NCI-H748 treated with DMSO at 0.1 percent for 48 hours (cell line): ENCODE results near the gene STK38L.

Experiments
- DNase-seq: peaks from one replicate; lab custom pipeline; 2025; lab: John Stamatoyannopoulos, UW

Gene STK38L

GRCh38 chr12:27345376-27345775, 101.3 kb downstream of the STK38L start:
- DNase-seq, result no peak

- no peak for DNase-seq
Observed at GRCh38 chr12:27347779-27348178, 103.7 kb downstream of the STK38L start.

- no peak for DNase-seq
Observed at GRCh38 chr12:27351476-27351875, 107.4 kb downstream of the STK38L start.

- DNase-seq, result no peak
Observed at GRCh38 chr12:27355486-27355885, 111.4 kb downstream of the STK38L start.

- DNase-seq, result no peak
Observed at GRCh38 chr12:27355979-27356378, 111.9 kb downstream of the STK38L start.

GRCh38 chr12:27359578-27360340, 115.7 kb downstream of the STK38L start:
- DNase-seq, result no peak

GRCh38 chr12:27361372-27361771, 117.3 kb downstream of the STK38L start:
- DNase-seq, result no peak

GRCh38 chr12:27366621-27367020, 122.5 kb downstream of the STK38L start:
- DNase-seq, result no peak

GRCh38 chr12:27367078-27367477, 123.0 kb downstream of the STK38L start:
- DNase-seq, result no peak
